Spleen (tissue), 11 donors: ENCODE results near the gene OR52E1. TPM values are rescaled to one million over a fixed set of nuclear protein-coding genes. Genes with fewer than 3 reads are reported as not detected.

Experiments
- DNase-seq: peaks from one replicate; pipeline ENCODE4 v3.0.0-alpha.2; 2020
- H3K27ac ChIP-seq, 8 donors: fragments of 200-600 bp; sonication (generic) in 7 of 8; 1 replicate in 4 of 8; 2 replicates in 4 of 8; pipeline versions ENCODE4 v1.5.0 to v1.8.0; 2016 to 2021; ENCODE audit warnings: inconsistent platforms in 4 of 8, mild to moderate bottlenecking in 4 of 8, moderate library complexity in 1 of 8
- H3K27me3 ChIP-seq, 7 donors: fragments of 200-600 bp; sonication (generic) in 6 of 7; replicated peaks in 1 of 7; 1 replicate in 4 of 7; 2 replicates in 3 of 7; pipeline versions ENCODE4 v1.5.0 to v1.8.0; 2016 to 2021; ENCODE audit warnings: inconsistent platforms in 3 of 7, mild to moderate bottlenecking in 1 of 7
- H3K36me3 ChIP-seq, 6 donors: fragments of 200-600 bp; sonication (generic) in 5 of 6; 1 replicate in 4 of 6; 2 replicates in 2 of 6; pipeline versions ENCODE4 v1.5.0 to v1.8.0; 2016 to 2021; ENCODE audit warnings: inconsistent platforms in 2 of 6
- H3K4me1 ChIP-seq, 6 donors: fragments of 200-600 bp; sonication (generic) in 5 of 6; 1 replicate in 3 of 6; 2 replicates in 3 of 6; pipeline versions ENCODE4 v1.5.0 to v1.8.0; 2016 to 2021; ENCODE audit warnings: inconsistent platforms in 3 of 6
- H3K4me3 ChIP-seq, 8 donors: fragments of 200-600 bp; sonication (generic) in 7 of 8; 1 replicate in 4 of 8; 2 replicates in 4 of 8; pipeline versions ENCODE4 v1.5.0 to v1.8.0; 2016 to 2021; ENCODE audit warnings: inconsistent platforms in 4 of 8, mild to moderate bottlenecking in 4 of 8, moderate library complexity in 2 of 8
- H3K9me3 ChIP-seq, 8 donors: fragments of 200-600 bp; sonication (generic) in 7 of 8; 1 replicate in 4 of 8; 2 replicates in 4 of 8; pipeline versions ENCODE4 v1.5.0 to v1.8.0; 2016 to 2021; ENCODE audit warnings: inconsistent platforms in 4 of 8
- CTCF ChIP-seq, 11 experiments: fragments of 200-600 bp in 7 of 11; fragments of 450-650 bp in 4 of 11; sonication (generic) in 4 of 11; IDR thresholded peaks in 8 of 11; conservative IDR thresholded peaks in 3 of 11; 1 replicate in 7 of 11; 2 replicates in 4 of 11; pipeline versions ENCODE4 v1.4.0 to v1.8.0; 2016 to 2021; ENCODE audit warnings: antibody characterized with exemption in 11 of 11, inconsistent platforms in 4 of 11, mild to moderate bottlenecking in 1 of 11
- POLR2A ChIP-seq, 3 donors: fragments of 450-650 bp; IDR thresholded peaks; one replicate each; pipeline ENCODE4 v1.5.1; 2017; ENCODE audit warnings: antibody characterized with exemption in 3 of 3, mild to moderate bottlenecking in 1 of 3
- POLR2AphosphoS5 ChIP-seq, 3 donors: sonication (generic); formaldehyde crosslinking; IDR thresholded peaks; one replicate each; pipeline ENCODE4 v1.5.1; 2017; ENCODE audit warnings: antibody characterized with exemption in 3 of 3
- WGBS, 5 donors: extraction: QIAGEN DNeasy Blood & Tissue Kit in 3 of 5; methylation state at CpG; one replicate each; pipeline versions ENCODE4 v1.1.5 to v1.1.7; 2013 to 2018; 5-methylcytosine and 5-hydroxymethylcytosine counted together
- intact Hi-C: fragments of 100-400 bp; cut with DNase I; formaldehyde crosslinking; loops from one replicate; pipeline ENCODE4 v1.15.0; 2023; ENCODE audit warnings: low total_unique reads
- polyA plus RNA-seq, 3 donors: library from polyadenylated mRNA; stranded (reverse); fragments of 200-250 nt; gene quantifications; one replicate each; pipeline ENCODE4 v1.2.1, GENCODE V29; 2013
- total RNA-seq, 7 donors: library from RNA; depleted of rRNA in 3 of 7; stranded (reverse); fragments of >200 nt in 3 of 7; fragmentation: NEBNext Ultra II Directional in 4 of 7; extraction: Animal tissue kit (Norgen Biotek cat#: 25700) in 4 of 7; gene quantifications; one replicate each; pipeline versions ENCODE4 v1.1.0 to v1.2.1, GENCODE V29; 2016 to 2021
- donor health status: healthy with polysubstance abuse.
- donor health status: DM: no; HTN: no; CAD: no; lungs with moderate emphysema.
- donor health status: DM: no; HTN: no; CAD: no.
- donor health status: Bipolar disorder and iron deficiency.
- donor health status: healthy.
- donor health status: DM: no; HTN: no; CAD: no.
- donor health status: DM: yes; HTN: yes; CAD: no.

Gene OR52E1
- total and polyA plus RNA-seq, 10 donors = not detected

GRCh38 chr11:5038341-5038740 lies 31.0 kb upstream of the OR52E1 start:
- Histone ChIP-seq H3K4me3 (no peak overlapping the region), H3K27me3 (no peaks in the 10 kb centered on the region), H3K4me1 (no peaks in the 10 kb centered on the region), H3K9me3 (no peaks in the 10 kb centered on the region), H3K27ac (no peak overlapping the region), H3K36me3 (no peaks in the 10 kb centered on the region)
- DNase-seq = no peak
- WGBS, 5 donors = 94 to 97% (median 95%) methylated on average over 1 of the region's 1 CpG
- TF ChIP-seq POLR2A (IDR thresholded peaks at IDR 0.05) = no peak
- no peak for TF ChIP-seq POLR2AphosphoS5 (IDR thresholded peaks at IDR 0.05)
- TF ChIP-seq CTCF (IDR thresholded peaks at IDR 0.05 in 8 of 11, conservative IDR thresholded peaks at IDR 0.05 in 3 of 11) = no peak
- intact Hi-C loops = no loop called here

- Histone ChIP-seq H3K27ac (no peak overlapping the region), H3K9me3 (no peaks in the 10 kb centered on the region), H3K27me3 (no peaks in the 10 kb centered on the region), H3K36me3 (no peaks in the 10 kb centered on the region), H3K4me1 (no peaks in the 10 kb centered on the region), H3K4me3 (no peak overlapping the region)
- DNase-seq = no peak
- TF ChIP-seq POLR2AphosphoS5 (IDR thresholded peaks at IDR 0.05) (no peak), CTCF (IDR thresholded peaks at IDR 0.05 in 8 of 11, conservative IDR thresholded peaks at IDR 0.05 in 3 of 11) (no peak), POLR2A (IDR thresholded peaks at IDR 0.05) (no peak)
- intact Hi-C loops = no loop called here
- 54 to 87% (median 71%) methylated on average over 4 of the region's 4 CpGs for whole genome bisulfite sequencing, 5 donors
These were observed 28.5 kb upstream of the OR52E1 start for GRCh38 chr11:5040876-5041275.

GRCh38 chr11:5042091-5042490 lies 27.3 kb upstream of the OR52E1 start:
- Histone ChIP-seq H3K27me3 (no peaks in the 10 kb centered on the region), H3K4me3 (no peak overlapping the region), H3K36me3 (no peaks in the 10 kb centered on the region), H3K9me3 (no peaks in the 10 kb centered on the region), H3K27ac (no peak overlapping the region), H3K4me1 (no peaks in the 10 kb centered on the region)
- intact Hi-C loops = no loop called here
- WGBS, 5 donors = 47 to 91% (median 79%) methylated on average over 3 of the region's 3 CpGs
- DNase-seq = no peak
- TF ChIP-seq POLR2A (IDR thresholded peaks at IDR 0.05) (no peak), POLR2AphosphoS5 (IDR thresholded peaks at IDR 0.05) (no peak), CTCF (IDR thresholded peaks at IDR 0.05 in 8 of 11, conservative IDR thresholded peaks at IDR 0.05 in 3 of 11) (no peak)

- no peak overlapping the region for H3K4me3 ChIP-seq
- no peaks in the 10 kb centered on the region for H3K27me3 ChIP-seq
- no peak overlapping the region for H3K27ac ChIP-seq
- intact Hi-C loops = no loop called here
- DNase-seq = no peak
- TF ChIP-seq CTCF (IDR thresholded peaks at IDR 0.05 in 8 of 11, conservative IDR thresholded peaks at IDR 0.05 in 3 of 11) = no peak
- no peak for TF ChIP-seq POLR2AphosphoS5 (IDR thresholded peaks at IDR 0.05)
- no peak for TF ChIP-seq POLR2A (IDR thresholded peaks at IDR 0.05)
- H3K9me3 ChIP-seq = no peaks in the 10 kb centered on the region
- WGBS, 5 donors = 53 to 61% (median 58%) methylated on average over 2 of the region's 2 CpGs
- no peaks in the 10 kb centered on the region for H3K36me3 ChIP-seq
- H3K4me1 ChIP-seq = no peaks in the 10 kb centered on the region
These were observed 26.0 kb upstream of the OR52E1 start for GRCh38 chr11:5043380-5043779.
